GM23338 (cell line): ENCODE data around the gene CYP2W1. TPM values are rescaled to one million over a fixed set of nuclear protein-coding genes. Genes with fewer than 3 reads are reported as not detected.

Experiments
- ATAC-seq: fragments of 200-7000 bp; cut with Tn5 transposase; 3 replicates; pipeline ENCODE4 v1.9.1; 2020
- DNase-seq: peaks from one replicate; pipeline ENCODE4 v3.0.0-alpha.2; 2015; ENCODE audit warnings: low spot score
- H2AFZ ChIP-seq: fragments of 200-600 bp; sonication (generic); 2 replicates; pipeline ENCODE4 v1.8.0; 2016; ENCODE audit warnings: antibody characterized with exemption, mild to moderate bottlenecking, moderate library complexity
- H3F3A ChIP-seq: fragments of 200-600 bp; sonication (generic); replicated peaks from 2 replicates; pipeline ENCODE4 v1.8.0; 2017; ENCODE audit warnings: antibody characterized with exemption, mixed run types, low read depth
- H3K27ac ChIP-seq: fragments of 200-600 bp; sonication (generic); 2 replicates; pipeline ENCODE4 v1.6.1; 2016; ENCODE audit warnings: low read depth
- H3K27me3 ChIP-seq: fragments of 200-600 bp; sonication (generic); 2 replicates; pipeline ENCODE4 v1.8.0; 2016; ENCODE audit warnings: mild to moderate bottlenecking, mixed run types, moderate library complexity; ENCODE audit not compliant: insufficient read depth
- H3K36me3 ChIP-seq: fragments of 200-600 bp; sonication (generic); 2 replicates; pipeline ENCODE4 v1.8.0; 2016; ENCODE audit warnings: mild to moderate bottlenecking; ENCODE audit not compliant: insufficient read depth
- H3K4me1 ChIP-seq: fragments of 200-600 bp; sonication (generic); 2 replicates; pipeline ENCODE4 v1.8.0; 2016; ENCODE audit warnings: mild to moderate bottlenecking, moderate library complexity; ENCODE audit not compliant: insufficient read depth
- H3K4me2 ChIP-seq: fragments of 200-600 bp; sonication (generic); 2 replicates; pipeline ENCODE4 v1.7.1; 2017; ENCODE audit warnings: mixed run types
- H3K4me3 ChIP-seq: fragments of 200-600 bp; sonication (generic); 2 replicates; pipeline ENCODE4 v1.6.1; 2016; ENCODE audit warnings: mixed run types
- H3K79me2 ChIP-seq: fragments of 200-600 bp; sonication (generic); replicated peaks from 2 replicates; pipeline ENCODE4 v1.8.0; 2017; ENCODE audit warnings: mild to moderate bottlenecking; ENCODE audit not compliant: insufficient read depth
- H3K9me2 ChIP-seq: fragments of 200-600 bp; sonication (generic); 2 replicates; pipeline ENCODE4 v1.8.0; 2017; ENCODE audit not compliant: insufficient read depth
- H4K20me1 ChIP-seq: fragments of 200-600 bp; sonication (generic); replicated peaks from 2 replicates; pipeline ENCODE4 v1.8.0; 2017; ENCODE audit warnings: mild to moderate bottlenecking; ENCODE audit not compliant: insufficient read depth
- H3K27ac Mint-ChIP-seq: 2 replicates; pipeline ENCODE4 v1.8.0; 2020; ENCODE audit warnings: inconsistent platforms, mild to moderate bottlenecking, moderate library complexity, mixed read lengths
- H3K27me3 Mint-ChIP-seq: 3 replicates; pipeline ENCODE4 v1.8.0; 2022; ENCODE audit warnings: low read depth, mild to moderate bottlenecking, moderate library complexity, mixed read lengths, inconsistent platforms; ENCODE audit not compliant: insufficient read depth, poor library complexity
- H3K36me3 Mint-ChIP-seq: 3 replicates; pipeline ENCODE4 v1.8.0; 2021; ENCODE audit warnings: low read depth, mild to moderate bottlenecking, inconsistent platforms, moderate library complexity, mixed read lengths
- H3K4me1 Mint-ChIP-seq: 3 replicates; pipeline ENCODE4 v1.8.0; 2020; ENCODE audit warnings: mild to moderate bottlenecking, inconsistent platforms, mixed read lengths
- H3K4me3 Mint-ChIP-seq: 3 replicates; pipeline ENCODE4 v1.8.0; 2021; ENCODE audit warnings: moderate library complexity, mild to moderate bottlenecking, inconsistent platforms, mixed read lengths
- H3K9me3 Mint-ChIP-seq: 3 replicates; pipeline ENCODE4 v1.8.0; 2020; ENCODE audit warnings: moderate library complexity, mild to moderate bottlenecking, inconsistent platforms, mixed read lengths
- CREB1 ChIP-seq: fragments of 250-450 bp; sonication (Bioruptor Pico); IDR thresholded peaks from 2 replicates; pipeline ENCODE4 v1.5.0; 2020; ENCODE audit warnings: low read depth, mild to moderate bottlenecking, moderate library complexity
- EZH2phosphoT487 ChIP-seq: fragments of 200-600 bp; sonication (generic); IDR thresholded peaks from one replicate; pipeline ENCODE4 v1.8.1; 2018; ENCODE audit warnings: antibody characterized with exemption; ENCODE audit not compliant: unreplicated experiment
- JUNB ChIP-seq: IDR thresholded peaks from one replicate; pipeline ENCODE4 v1.6.1; 2016; ENCODE audit warnings: antibody characterized with exemption; ENCODE audit not compliant: unreplicated experiment
- NANOG ChIP-seq: IDR thresholded peaks from 2 replicates; pipeline ENCODE4 v1.6.1; 2016; ENCODE audit warnings: antibody characterized with exemption, borderline replicate concordance
- STAT1 ChIP-seq: IDR thresholded peaks from one replicate; pipeline ENCODE4 v1.6.1; 2016; ENCODE audit warnings: antibody characterized with exemption; ENCODE audit not compliant: unreplicated experiment
- ZNF114 ChIP-seq: fragments of 250-450 bp; sonication (Bioruptor Pico); IDR thresholded peaks from 2 replicates; pipeline ENCODE4 v1.5.0; 2020; ENCODE audit warnings: mild to moderate bottlenecking, moderate library complexity
- polyA plus RNA-seq: library from polyadenylated mRNA; unstranded; fragments of >200 nt; fragmentation: Nextera tagmentation; extraction: Ambion mirVana; gene quantifications from 2 replicates; pipeline ENCODE4 v1.2.1, GENCODE V29; 2016
- total RNA-seq: library from RNA; depleted of rRNA; stranded (reverse); fragments of >200 nt; shearing (Covaris generic); gene quantifications from 2 replicates; pipeline ENCODE4 v1.2.3, GENCODE V29; 2014
- TF ChIP-seq, protein P1 (sequence below): IDR thresholded peaks from 2 replicates; pipeline ENCODE4 v1.6.1; 2016; ENCODE audit warnings: antibody characterized with exemption
- TF ChIP-seq, protein P2 (sequence below), 2 experiments: fragments of 200-600 bp in 1 of 2; sonication (generic) in 1 of 2; conservative IDR thresholded peaks; 2 replicates each; pipeline versions ENCODE4 v1.5.1 to v1.6.1; 2016 to 2017; ENCODE audit warnings: antibody characterized with exemption in 2 of 2, low read depth in 2 of 2, mild to moderate bottlenecking in 2 of 2, moderate library complexity in 1 of 2
- TF ChIP-seq, protein P3 (sequence below): IDR thresholded peaks from one replicate; pipeline ENCODE4 v1.6.1; 2018; ENCODE audit warnings: antibody characterized with exemption; ENCODE audit not compliant: unreplicated experiment
- TF ChIP-seq, protein P4 (sequence below): fragments of 250-450 bp; sonication (Bioruptor Pico); IDR thresholded peaks from 2 replicates; pipeline ENCODE4 v1.5.0; 2020; ENCODE audit warnings: mild to moderate bottlenecking, moderate library complexity

The CYP2W1 gene
- total and polyA plus RNA-seq, 2 experiments from 2014 or later, result not detected

DNA sequence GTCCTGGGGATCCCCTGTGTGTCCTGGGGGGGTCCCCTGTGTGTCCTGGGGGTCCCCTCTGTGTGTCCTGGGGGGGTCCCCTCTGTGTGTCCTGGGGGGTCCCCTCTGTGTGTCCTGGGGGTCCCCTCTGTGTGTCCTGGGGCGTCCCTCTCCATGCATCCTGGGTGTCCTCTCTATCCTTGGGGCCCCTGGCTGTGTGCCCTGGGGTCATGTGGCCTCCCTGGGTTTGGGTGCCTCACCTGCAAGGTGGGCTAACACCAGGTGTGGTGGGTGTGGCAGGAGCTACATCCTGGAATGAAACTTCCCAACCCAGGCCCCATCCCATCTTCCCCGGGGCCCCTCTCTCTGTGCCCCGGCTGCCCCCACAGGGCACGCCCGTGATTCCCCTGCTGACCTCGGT is 4.9 kb downstream of the CYP2W1 start:
- Mint-ChIP-seq H3K4me3 (no peak overlapping the region), H3K9me3 (no peaks in the 10 kb centered on the region), H3K4me1 (no peaks in the 10 kb centered on the region), H3K27me3 (peaks cover 10% of the 10 kb centered on the region), H3K36me3 (no peaks in the 10 kb centered on the region), H3K27ac (no peak overlapping the region)
- DNase-seq (no peak), ATAC-seq (no peak)
- Histone ChIP-seq H3F3A (no peaks in the 10 kb centered on the region), H4K20me1 (no peaks in the 10 kb centered on the region), H3K4me2 (no peak overlapping the region), H3K4me3 (no peak overlapping the region), H3K4me1 (no peaks in the 10 kb centered on the region), H3K36me3 (no peaks in the 10 kb centered on the region), H3K27me3 (no peaks in the 10 kb centered on the region), H3K27ac (no peak overlapping the region), H3K9me2 (no peaks in the 10 kb centered on the region), H2AFZ (no peak overlapping the region), H3K79me2 (no peaks in the 10 kb centered on the region)
- TF ChIP-seq ZNF114 (CRISPR knock-in tag), result no peak
- TF ChIP-seq, protein P1, sequence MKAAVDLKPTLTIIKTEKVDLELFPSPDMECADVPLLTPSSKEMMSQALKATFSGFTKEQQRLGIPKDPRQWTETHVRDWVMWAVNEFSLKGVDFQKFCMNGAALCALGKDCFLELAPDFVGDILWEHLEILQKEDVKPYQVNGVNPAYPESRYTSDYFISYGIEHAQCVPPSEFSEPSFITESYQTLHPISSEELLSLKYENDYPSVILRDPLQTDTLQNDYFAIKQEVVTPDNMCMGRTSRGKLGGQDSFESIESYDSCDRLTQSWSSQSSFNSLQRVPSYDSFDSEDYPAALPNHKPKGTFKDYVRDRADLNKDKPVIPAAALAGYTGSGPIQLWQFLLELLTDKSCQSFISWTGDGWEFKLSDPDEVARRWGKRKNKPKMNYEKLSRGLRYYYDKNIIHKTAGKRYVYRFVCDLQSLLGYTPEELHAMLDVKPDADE, result no peak
- TF ChIP-seq, protein P2, sequence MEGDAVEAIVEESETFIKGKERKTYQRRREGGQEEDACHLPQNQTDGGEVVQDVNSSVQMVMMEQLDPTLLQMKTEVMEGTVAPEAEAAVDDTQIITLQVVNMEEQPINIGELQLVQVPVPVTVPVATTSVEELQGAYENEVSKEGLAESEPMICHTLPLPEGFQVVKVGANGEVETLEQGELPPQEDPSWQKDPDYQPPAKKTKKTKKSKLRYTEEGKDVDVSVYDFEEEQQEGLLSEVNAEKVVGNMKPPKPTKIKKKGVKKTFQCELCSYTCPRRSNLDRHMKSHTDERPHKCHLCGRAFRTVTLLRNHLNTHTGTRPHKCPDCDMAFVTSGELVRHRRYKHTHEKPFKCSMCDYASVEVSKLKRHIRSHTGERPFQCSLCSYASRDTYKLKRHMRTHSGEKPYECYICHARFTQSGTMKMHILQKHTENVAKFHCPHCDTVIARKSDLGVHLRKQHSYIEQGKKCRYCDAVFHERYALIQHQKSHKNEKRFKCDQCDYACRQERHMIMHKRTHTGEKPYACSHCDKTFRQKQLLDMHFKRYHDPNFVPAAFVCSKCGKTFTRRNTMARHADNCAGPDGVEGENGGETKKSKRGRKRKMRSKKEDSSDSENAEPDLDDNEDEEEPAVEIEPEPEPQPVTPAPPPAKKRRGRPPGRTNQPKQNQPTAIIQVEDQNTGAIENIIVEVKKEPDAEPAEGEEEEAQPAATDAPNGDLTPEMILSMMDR (conservative IDR thresholded peaks at IDR 0.05; ENCODE audit: low read depth in 2 of 2), result no peak
- TF ChIP-seq, protein P3, sequence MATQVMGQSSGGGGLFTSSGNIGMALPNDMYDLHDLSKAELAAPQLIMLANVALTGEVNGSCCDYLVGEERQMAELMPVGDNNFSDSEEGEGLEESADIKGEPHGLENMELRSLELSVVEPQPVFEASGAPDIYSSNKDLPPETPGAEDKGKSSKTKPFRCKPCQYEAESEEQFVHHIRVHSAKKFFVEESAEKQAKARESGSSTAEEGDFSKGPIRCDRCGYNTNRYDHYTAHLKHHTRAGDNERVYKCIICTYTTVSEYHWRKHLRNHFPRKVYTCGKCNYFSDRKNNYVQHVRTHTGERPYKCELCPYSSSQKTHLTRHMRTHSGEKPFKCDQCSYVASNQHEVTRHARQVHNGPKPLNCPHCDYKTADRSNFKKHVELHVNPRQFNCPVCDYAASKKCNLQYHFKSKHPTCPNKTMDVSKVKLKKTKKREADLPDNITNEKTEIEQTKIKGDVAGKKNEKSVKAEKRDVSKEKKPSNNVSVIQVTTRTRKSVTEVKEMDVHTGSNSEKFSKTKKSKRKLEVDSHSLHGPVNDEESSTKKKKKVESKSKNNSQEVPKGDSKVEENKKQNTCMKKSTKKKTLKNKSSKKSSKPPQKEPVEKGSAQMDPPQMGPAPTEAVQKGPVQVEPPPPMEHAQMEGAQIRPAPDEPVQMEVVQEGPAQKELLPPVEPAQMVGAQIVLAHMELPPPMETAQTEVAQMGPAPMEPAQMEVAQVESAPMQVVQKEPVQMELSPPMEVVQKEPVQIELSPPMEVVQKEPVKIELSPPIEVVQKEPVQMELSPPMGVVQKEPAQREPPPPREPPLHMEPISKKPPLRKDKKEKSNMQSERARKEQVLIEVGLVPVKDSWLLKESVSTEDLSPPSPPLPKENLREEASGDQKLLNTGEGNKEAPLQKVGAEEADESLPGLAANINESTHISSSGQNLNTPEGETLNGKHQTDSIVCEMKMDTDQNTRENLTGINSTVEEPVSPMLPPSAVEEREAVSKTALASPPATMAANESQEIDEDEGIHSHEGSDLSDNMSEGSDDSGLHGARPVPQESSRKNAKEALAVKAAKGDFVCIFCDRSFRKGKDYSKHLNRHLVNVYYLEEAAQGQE, result no peak
- TF ChIP-seq STAT1, result no peak
- no peak for TF ChIP-seq NANOG
- no peak for TF ChIP-seq CREB1
- no peak for TF ChIP-seq EZH2phosphoT487
- TF ChIP-seq, protein P4, sequence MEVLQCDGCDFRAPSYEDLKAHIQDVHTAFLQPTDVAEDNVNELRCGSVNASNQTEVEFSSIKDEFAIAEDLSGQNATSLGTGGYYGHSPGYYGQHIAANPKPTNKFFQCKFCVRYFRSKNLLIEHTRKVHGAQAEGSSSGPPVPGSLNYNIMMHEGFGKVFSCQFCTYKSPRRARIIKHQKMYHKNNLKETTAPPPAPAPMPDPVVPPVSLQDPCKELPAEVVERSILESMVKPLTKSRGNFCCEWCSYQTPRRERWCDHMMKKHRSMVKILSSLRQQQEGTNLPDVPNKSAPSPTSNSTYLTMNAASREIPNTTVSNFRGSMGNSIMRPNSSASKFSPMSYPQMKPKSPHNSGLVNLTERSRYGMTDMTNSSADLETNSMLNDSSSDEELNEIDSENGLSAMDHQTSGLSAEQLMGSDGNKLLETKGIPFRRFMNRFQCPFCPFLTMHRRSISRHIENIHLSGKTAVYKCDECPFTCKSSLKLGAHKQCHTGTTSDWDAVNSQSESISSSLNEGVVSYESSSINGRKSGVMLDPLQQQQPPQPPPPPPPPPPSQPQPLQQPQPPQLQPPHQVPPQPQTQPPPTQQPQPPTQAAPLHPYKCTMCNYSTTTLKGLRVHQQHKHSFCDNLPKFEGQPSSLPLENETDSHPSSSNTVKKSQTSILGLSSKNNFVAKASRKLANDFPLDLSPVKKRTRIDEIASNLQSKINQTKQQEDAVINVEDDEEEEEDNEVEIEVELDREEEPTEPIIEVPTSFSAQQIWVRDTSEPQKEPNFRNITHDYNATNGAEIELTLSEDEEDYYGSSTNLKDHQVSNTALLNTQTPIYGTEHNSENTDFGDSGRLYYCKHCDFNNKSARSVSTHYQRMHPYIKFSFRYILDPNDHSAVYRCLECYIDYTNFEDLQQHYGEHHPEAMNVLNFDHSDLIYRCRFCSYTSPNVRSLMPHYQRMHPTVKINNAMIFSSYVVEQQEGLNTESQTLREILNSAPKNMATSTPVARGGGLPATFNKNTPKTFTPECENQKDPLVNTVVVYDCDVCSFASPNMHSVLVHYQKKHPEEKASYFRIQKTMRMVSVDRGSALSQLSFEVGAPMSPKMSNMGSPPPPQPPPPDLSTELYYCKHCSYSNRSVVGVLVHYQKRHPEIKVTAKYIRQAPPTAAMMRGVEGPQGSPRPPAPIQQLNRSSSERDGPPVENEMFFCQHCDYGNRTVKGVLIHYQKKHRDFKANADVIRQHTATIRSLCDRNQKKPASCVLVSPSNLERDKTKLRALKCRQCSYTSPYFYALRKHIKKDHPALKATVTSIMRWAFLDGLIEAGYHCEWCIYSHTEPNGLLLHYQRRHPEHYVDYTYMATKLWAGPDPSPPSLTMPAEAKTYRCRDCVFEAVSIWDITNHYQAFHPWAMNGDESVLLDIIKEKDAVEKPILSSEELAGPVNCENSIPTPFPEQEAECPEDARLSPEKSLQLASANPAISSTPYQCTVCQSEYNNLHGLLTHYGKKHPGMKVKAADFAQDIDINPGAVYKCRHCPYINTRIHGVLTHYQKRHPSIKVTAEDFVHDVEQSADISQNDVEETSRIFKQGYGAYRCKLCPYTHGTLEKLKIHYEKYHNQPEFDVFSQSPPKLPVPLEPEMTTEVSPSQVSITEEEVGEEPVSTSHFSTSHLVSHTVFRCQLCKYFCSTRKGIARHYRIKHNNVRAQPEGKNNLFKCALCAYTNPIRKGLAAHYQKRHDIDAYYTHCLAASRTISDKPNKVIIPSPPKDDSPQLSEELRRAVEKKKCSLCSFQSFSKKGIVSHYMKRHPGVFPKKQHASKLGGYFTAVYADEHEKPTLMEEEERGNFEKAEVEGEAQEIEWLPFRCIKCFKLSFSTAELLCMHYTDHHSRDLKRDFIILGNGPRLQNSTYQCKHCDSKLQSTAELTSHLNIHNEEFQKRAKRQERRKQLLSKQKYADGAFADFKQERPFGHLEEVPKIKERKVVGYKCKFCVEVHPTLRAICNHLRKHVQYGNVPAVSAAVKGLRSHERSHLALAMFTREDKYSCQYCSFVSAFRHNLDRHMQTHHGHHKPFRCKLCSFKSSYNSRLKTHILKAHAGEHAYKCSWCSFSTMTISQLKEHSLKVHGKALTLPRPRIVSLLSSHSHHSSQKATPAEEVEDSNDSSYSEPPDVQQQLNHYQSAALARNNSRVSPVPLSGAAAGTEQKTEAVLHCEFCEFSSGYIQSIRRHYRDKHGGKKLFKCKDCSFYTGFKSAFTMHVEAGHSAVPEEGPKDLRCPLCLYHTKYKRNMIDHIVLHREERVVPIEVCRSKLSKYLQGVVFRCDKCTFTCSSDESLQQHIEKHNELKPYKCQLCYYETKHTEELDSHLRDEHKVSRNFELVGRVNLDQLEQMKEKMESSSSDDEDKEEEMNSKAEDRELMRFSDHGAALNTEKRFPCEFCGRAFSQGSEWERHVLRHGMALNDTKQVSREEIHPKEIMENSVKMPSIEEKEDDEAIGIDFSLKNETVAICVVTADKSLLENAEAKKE, result no peak
- no peak for TF ChIP-seq JUNB
